GM19043 (cell line): ENCODE measurements around the gene EFCAB7.
A peak's percentile ranks its signal among the peaks of the same experiment; 100 is the strongest.
"Not testable (repeated sequence)": the region's sequence is repeated elsewhere in the genome, so short reads cannot be mapped to it uniquely, and the experiment has no call there.

Experiments
- ATAC-seq: cut with Tn5 transposase; IDR thresholded peaks from one replicate; pipeline ENCODE4 v1.9.1; 2021; ENCODE audit warnings: low read depth; ENCODE audit not compliant: unreplicated experiment

Gene EFCAB7

GRCh38 chr1:63548303-63548702, 25.0 kb downstream of the EFCAB7 start:
- ATAC-seq = no peak

- no peak for ATAC-seq
Measured at GRCh38 chr1:63548877-63549276, 25.6 kb downstream of the EFCAB7 start.

DNA sequence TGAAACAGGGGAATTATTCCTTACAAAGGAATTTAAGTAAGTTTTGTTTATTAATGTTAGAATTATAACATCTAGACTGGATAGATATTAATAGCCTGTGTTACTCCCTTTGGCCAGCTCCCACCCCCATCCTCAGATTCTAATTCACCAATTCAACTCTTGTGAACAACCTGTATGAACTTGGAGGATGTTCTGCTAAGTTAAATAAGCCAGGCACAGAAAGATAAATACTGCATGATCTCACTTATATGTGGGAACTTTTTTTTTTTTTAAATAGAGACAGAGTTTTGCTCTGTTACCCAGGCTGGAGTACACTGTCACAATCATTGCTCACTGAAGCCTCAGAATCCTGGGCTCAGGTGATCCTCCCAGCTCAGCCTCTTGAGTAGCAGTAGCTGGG, 32.2 kb downstream of the EFCAB7 start:
- no peak for ATAC-seq

GRCh38 chr1:63557365-63557987, 34.2 kb downstream of the EFCAB7 start:
- no peak for ATAC-seq

DNA sequence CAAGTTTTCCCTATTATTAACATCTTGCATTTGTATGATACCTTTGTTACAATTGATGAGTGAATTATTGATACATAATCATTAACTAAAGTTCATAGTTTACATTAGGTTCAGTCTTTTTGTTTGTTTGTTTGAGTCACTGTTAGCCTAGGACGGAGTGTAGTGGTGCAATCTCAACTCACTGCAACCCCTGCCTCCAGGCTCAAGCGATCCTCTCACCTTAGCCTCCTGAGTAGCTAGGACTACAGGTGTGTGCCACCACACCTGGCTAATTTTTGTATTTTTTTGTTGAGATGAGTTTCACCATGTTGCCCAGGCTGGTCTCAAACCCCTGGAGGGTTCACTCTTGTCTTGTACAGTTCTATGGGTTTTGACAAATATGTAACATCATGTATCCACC, 36.0 kb downstream of the EFCAB7 start:
- ATAC-seq = no peak

GRCh38 chr1:63563745-63564144, 40.4 kb downstream of the EFCAB7 start:
- ATAC-seq = no peak

- no peak for ATAC-seq
Measured at GRCh38 chr1:63569068-63569467, 45.7 kb downstream of the EFCAB7 start.

DNA sequence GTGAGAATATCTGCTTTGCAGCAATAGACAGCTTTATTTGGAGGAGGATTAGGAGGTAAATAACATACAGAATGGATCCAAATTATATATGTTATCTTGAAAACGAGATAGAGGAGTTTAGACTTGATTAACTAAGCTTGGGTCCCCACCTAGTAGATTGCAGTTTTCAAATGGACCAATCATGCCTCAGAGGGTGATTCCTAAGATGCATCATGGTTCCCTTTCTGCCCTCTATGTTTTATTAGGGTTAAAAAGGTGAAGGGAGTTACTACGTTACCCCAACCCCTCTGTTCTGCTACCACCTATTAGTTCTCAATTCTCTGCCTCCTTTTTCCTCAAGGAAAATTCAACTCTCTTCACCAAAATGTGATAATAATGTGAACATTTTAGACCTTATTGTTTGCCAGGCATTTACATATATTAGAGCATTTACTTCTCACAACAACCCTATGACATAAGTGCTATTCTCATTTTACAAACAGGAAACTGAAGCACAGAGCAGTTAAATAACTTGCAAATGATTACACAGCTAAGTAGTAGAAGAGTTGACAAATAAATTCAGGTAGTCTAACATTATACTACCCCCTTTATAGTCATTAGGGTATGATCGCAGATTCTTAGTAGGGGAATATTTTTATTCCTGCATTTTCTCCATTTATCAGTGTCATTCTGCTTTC, 46.5 kb downstream of the EFCAB7 start:
- ATAC-seq = no peak

GRCh38 chr1:63572686-63573085, 49.4 kb downstream of the EFCAB7 start:
- ATAC-seq = not testable (repeated sequence)

DNA sequence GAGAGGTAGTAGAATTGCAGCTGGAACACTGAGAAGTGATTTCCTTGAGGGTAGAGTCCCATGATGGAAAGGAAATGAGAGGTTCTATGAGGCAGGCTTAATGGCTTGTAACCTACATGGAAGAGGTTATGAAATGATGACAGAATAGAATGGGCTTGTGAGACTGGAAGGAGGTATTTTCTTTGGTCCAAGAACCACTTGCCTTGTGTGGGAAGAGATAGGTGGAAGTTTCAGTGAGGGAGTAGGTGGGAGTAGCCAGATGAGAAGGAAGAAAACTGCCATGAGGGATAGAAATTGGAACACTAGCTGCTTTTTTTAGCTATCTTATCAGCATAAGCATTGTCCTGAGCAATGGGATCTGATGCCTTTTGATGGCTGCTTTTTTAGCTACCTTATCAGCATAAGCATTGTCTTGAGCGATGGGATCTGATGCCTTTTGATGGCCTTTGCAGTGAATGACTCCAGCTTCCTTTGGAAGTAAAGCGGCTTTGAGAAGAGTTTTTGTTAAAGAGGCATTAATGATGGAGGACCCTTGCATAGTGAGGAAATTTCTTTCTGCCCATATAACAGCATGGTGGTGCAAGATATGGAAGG, 51.0 kb downstream of the EFCAB7 start:
- ATAC-seq = not testable (repeated sequence)

DNA sequence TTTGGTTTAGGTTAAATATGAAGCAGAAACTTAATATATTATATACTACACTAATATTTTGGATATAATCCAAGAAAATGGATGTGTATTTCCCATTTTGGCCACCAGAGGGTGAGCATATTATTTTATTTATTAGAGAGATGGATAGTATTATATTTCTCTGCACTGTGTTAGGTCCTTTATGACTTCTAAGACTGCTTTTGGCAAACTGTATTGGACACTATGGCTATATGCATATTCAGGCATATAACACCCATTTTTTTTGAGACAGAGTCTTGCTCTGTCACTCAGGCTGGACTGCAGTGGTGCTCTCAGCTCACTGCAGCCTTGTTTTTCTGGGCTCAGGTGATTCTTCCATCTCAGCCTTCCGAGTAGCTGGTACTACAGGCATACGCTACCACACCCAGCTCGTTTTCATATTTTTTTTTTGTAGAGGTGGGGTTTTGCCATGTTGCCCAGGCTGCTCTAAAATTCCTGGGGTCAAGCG, 52.1 kb downstream of the EFCAB7 start:
- ATAC-seq = peak; percentile 75

DNA sequence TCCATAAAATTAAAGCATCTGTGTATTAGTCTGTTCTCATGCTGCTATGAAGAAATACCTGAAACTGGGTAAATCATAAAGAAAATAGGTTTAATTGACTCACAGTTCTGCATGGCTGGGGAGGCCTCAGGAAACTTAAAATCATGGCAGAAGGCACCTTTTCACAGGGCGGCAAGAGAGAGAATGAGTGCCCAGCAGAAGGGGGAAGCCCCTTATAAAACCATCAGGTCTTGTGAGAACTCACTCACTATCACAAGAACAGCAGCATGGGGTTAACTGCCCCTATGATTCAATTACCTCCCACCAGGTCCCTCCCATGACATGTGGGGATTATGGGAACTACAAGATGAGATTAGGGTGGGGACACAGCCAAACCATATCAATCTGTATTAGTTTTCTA, 63.0 kb downstream of the EFCAB7 start:
- not testable (repeated sequence) for ATAC-seq

DNA sequence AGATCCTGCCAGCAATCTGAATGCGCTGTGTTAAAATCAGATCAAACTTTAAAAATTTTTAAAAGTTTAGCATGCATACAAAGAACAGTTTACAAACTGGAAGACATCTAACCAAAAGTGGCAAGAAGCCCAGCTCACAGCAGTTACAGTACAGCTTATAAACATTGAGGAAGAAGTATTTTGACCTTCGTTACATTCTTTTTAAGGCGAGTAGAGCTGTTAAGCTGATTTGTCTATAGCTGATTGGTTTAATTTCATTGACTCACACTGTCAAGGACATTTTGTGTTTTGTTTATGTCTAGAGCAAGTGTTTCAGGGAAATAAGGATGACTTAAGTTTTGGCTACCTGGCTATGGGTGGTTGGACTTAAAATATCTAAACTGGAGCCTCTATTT, 66.8 kb downstream of the EFCAB7 start:
- no peak for ATAC-seq

DNA sequence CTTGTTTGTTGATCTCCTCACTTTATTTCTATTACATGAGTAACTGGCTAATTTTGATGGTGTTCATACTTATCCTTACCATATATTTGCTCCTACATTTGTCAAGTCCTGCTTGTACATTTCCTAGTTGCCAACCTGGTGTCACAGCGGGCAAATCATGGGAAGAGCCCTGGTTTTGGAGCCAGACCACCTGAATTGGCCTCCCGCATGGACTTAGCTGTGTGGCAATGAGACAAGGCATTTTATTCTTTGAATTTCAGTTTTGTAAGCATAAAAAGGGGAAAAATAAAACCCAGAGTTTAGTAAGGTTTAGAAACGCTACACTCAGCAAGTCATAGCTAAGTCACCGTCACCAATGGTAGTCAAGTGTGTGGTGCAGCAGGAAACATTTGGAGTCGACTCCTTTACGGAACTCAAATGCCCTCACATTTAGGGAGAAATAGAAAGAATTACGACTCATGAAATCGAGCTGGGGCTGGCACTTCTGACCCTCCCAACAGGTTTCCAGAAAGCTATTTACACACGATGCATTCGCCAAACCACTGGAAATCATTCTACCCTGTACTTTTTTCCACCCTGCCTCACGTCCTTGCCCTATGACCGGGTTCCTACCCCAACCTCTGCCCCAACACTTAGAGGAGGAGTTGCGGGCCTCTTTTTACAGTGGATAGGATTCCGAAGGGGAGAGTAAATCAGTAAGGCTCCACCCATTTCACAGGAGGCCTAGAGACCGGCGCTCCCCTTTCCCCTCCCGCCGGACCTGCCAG, 69.4 kb downstream of the EFCAB7 start:
- no peak for ATAC-seq

GRCh38 chr1:63593303-63593885, 70.1 kb downstream of the EFCAB7 start, which contains the start of gene PGM1:
TSS of gene PGM1 (plus strand) at chr1:63593411. CDS start at chr1:63593489, 78 bp downstream.
- peak; percentile 72 for ATAC-seq

GRCh38 chr1:63593886-63594605, 70.7 kb downstream of the EFCAB7 start:
- peak; percentile 38 for ATAC-seq

- no peak for ATAC-seq
Measured at GRCh38 chr1:63595435-63595834, 72.1 kb downstream of the EFCAB7 start.

DNA sequence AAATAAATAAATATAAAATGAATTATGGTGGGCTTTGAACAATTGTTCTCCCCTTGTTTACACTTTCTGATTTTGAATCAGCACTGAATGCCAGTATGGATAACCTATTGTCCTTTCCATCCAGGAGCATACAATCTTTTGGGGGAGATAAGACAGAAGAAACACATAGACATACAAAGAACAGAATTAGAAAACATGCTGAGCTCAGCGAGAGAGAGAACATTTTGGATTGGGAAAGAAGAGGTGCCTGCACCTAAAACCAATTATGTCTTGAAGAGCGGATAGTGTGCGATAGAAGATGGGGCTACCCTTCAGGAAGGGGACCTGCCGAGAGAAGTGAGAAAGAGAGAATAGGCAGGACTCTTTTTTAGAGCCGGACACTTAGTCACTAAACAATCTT, 76.5 kb downstream of the EFCAB7 start:
- ATAC-seq = no peak

- ATAC-seq = no peak
Measured at GRCh38 chr1:63600248-63600647, 76.9 kb downstream of the EFCAB7 start.

GRCh38 chr1:63601061-63601460, 77.7 kb downstream of the EFCAB7 start:
- no peak for ATAC-seq
